ENCODE measurements around the gene LSM2. TPM values are rescaled to one million over a fixed set of nuclear protein-coding genes. Genes with fewer than 3 reads are reported as not detected.

LSM2 gene
- total and polyA plus RNA-seq, 7 experiments from 2014 or later = 22.9 to 94.5 (median 31.1) TPM

DNA sequence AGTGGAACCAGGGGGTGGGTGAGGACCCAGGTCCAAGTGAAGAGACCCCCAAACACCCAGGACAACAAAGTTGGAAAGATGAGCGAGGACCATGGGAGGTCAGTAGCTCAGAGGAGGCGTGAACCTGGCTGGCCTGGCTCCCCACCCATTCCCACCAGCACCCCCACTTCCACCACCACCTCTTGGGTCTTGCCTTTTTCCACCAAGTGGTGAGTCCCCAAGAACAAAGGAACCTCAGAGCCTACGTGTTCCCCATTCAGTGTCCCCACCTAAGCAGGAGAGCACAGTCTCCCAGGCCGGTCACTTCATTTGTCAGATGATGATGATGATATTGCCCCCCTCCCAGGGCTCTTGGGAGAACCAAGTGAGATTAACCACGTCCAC, 29.1 kb downstream of the LSM2 start:
- Histone ChIP-seq H3K27me3 (ENCODE audit: control insufficient read depth in 2 of 2, insufficient read depth in 2 of 2, low read length in 2 of 2) (no peaks in the 10 kb centered on the region), H3K36me3 (ENCODE audit: control insufficient read depth in 2 of 3, insufficient read depth in 3 of 3, low read length in 3 of 3) (peaks cover 0 to 49% (median 4%) of the 10 kb centered on the region in 3 experiments), H3K4me3 (ENCODE audit: low read length) (no peak overlapping the region), H3K27ac (ENCODE audit: low read depth, low read length) (no peak overlapping the region), H3K9me3 (ENCODE audit: control insufficient read depth in 2 of 3, low read length in 3 of 3) (no peaks in the 10 kb centered on the region), H3K4me1 (ENCODE audit: control insufficient read depth in 2 of 2, insufficient read depth in 2 of 2, low read length in 2 of 2) (peaks cover 24 to 25% of the 10 kb centered on the region in 2 donors)
- H3K4me3 Mint-ChIP-seq = peak overlapping the region in 1 of 10 donors; percentile 65
- peak overlapping the region in 1 of 9 donors; percentile 83 for H3K27ac Mint-ChIP-seq
- CTCF ChIA-PET = interaction anchor here (0.6 to 1.3 kb wide), 3 partner anchors 14 to 1194 kb away, joined by 3 to 4 read pairs (median 3); no protein-coding TSS in a partner anchor
- H3K27me3 Mint-ChIP-seq = no peaks in the 10 kb centered on the region
- no peaks in the 10 kb centered on the region for H3K9me3 Mint-ChIP-seq
- POLR2A ChIA-PET = interaction anchor here (0.6 to 1.1 kb wide), 2 partner anchors 37 to 182 kb away, joined by 3 read pairs; no protein-coding TSS in a partner anchor
- DNase-seq (no peak), ATAC-seq (no peak)
- peaks cover 0 to 26% (median 3%) of the 10 kb centered on the region in 5 donors for H3K36me3 Mint-ChIP-seq
- peaks cover 5 to 31% (median 28%) of the 10 kb centered on the region in 7 donors for H3K4me1 Mint-ChIP-seq
- intact Hi-C loops (cut with micrococcal nuclease) = loop anchor here in 1 of 2 donors (2.0 kb wide), 1 partner anchor 39 kb away; no protein-coding TSS in a partner anchor

DNA sequence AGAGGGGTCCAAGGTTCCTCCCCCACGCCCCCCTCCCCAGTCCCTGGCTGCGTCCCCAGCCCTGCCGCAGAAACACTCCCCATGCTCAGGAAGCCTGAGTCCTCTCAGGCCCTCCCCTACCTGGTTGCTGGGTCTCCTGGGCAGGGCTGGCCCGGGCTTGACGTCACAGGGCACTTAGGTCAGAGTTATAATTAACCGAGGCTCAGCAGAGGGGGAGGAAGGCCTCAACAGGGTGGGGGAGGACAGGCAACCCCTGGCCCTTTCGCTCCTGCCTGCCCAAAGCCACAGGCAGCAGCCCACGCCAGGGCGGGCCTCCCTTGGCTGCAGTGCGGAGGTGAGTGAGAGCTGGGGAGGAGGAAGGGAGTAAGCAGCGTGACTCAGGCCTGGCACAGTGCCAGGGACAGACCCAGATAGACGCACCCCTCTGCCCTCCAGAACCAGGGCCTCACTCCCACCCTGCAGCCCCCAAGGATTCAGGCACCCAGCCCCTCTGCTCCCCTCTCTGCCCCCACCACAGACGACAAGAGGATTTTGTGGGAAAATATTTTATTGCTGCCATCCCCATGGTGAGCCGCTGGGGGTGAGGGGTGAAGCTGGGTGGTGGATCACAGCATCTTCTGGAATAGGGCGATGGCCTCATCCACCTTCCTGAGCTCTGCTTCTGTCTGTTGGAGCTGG, 29.6 kb downstream of the LSM2 start, which contains the start of gene VWA7:
TSS of gene VWA7 (minus strand) at position 340 of the 678 bp plus-strand sequence. CDS start 549 bp downstream, outside the sequence.
- ChIA-PET POLR2A (interaction anchor here (1.1 kb wide), 1 partner anchor 37 kb away, joined by 3 read pairs; no protein-coding TSS in a partner anchor), CTCF (interaction anchor here (0.6 to 1.3 kb wide), 4 partner anchors 14 to 1195 kb away, joined by 3 to 4 read pairs (median 4); no protein-coding TSS in a partner anchor)
- intact Hi-C loops (cut with micrococcal nuclease) = loop anchor here in 1 of 2 donors (2.0 kb wide), 1 partner anchor 38 kb away; no protein-coding TSS in a partner anchor
- no peaks in the 10 kb centered on the region for H3K9me3 ChIP-seq (ENCODE audit: control insufficient read depth in 2 of 3, low read length in 3 of 3)
- peaks cover 0 to 44% (median 4%) of the 10 kb centered on the region in 3 experiments for H3K36me3 ChIP-seq (ENCODE audit: control insufficient read depth in 2 of 3, insufficient read depth in 3 of 3, low read length in 3 of 3)
- peak within 1 kb of the TSS in 1 of 9 donors; percentile 83 for H3K27ac Mint-ChIP-seq
- H3K4me1 ChIP-seq (ENCODE audit: control insufficient read depth in 2 of 2, insufficient read depth in 2 of 2, low read length in 2 of 2) = peaks cover 27% of the 10 kb centered on the region in 2 donors
- peaks cover 0 to 22% (median 2%) of the 10 kb centered on the region in 5 donors for H3K36me3 Mint-ChIP-seq
- peaks cover 5 to 36% (median 33%) of the 10 kb centered on the region in 7 donors for H3K4me1 Mint-ChIP-seq
- H3K4me3 ChIP-seq (ENCODE audit: low read length) = peak within 1 kb of the TSS; percentile 24
- no peaks in the 10 kb centered on the region for H3K27me3 ChIP-seq (ENCODE audit: control insufficient read depth in 2 of 2, insufficient read depth in 2 of 2, low read length in 2 of 2)
- DNase-seq = peak in 5 of 9 donors; percentile 23 to 84 (median 32)
- H3K4me3 Mint-ChIP-seq = peak within 1 kb of the TSS in 3 of 10 donors; percentile 57 to 65 (median 63)
- peak; percentile 80 for ATAC-seq
- no peaks in the 10 kb centered on the region for H3K9me3 Mint-ChIP-seq
- no peaks in the 10 kb centered on the region for H3K27me3 Mint-ChIP-seq
- H3K27ac ChIP-seq (ENCODE audit: low read depth, low read length) = no peak within 1 kb of the TSS

DNA sequence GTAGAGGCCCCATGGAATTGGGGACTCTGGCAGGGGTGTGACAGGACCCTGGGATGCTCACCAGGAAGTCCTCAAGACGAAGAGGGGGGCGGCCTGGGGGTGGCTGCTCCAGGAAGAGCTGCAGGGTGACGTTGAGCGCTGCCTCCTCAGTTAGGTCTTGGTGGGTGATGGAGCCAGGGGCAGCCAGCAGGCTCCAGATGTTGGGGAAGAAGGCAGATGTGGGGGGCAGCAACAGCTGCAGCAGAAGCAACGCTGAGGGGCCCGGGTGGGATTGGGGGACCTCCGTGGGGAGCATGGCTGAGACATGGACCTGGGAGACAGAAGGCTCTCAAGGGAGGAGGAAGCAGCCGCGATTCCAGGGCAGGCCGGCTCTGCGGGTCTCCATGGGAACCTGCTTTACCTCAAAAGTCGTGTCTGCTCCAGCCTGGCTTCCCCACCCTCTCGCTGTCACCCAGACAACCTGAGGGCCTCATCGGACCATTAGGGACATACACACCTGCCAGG, 30.2 kb downstream of the LSM2 start:
- no peaks in the 10 kb centered on the region for H3K27me3 Mint-ChIP-seq
- H3K4me1 Mint-ChIP-seq = peaks cover 5 to 41% (median 36%) of the 10 kb centered on the region in 7 donors
- H3K4me3 Mint-ChIP-seq = peak overlapping the region in 3 of 10 donors; percentile 42 to 65 (median 63)
- H3K36me3 Mint-ChIP-seq = peaks cover 0 to 22% (median 2%) of the 10 kb centered on the region in 5 donors
- H3K9me3 ChIP-seq (ENCODE audit: control insufficient read depth in 2 of 3, low read length in 3 of 3) = no peaks in the 10 kb centered on the region
- H3K9me3 Mint-ChIP-seq = no peaks in the 10 kb centered on the region
- H3K4me1 ChIP-seq (ENCODE audit: control insufficient read depth in 2 of 2, insufficient read depth in 2 of 2, low read length in 2 of 2) = peaks cover 31 to 32% of the 10 kb centered on the region in 2 donors
- ChIA-PET CTCF (interaction anchor here (1.1 kb wide), 1 partner anchor 41 kb away, joined by 4 read pairs; no protein-coding TSS in a partner anchor), POLR2A (interaction anchor here (0.5 kb wide), 1 partner anchor 13 kb away, joined by 3 read pairs; no protein-coding TSS in a partner anchor)
- peaks cover 0 to 38% (median 4%) of the 10 kb centered on the region in 3 experiments for H3K36me3 ChIP-seq (ENCODE audit: control insufficient read depth in 2 of 3, insufficient read depth in 3 of 3, low read length in 3 of 3)
- ATAC-seq (peak; percentile 5), DNase-seq (no peak)
- H3K4me3 ChIP-seq (ENCODE audit: low read length) = peak overlapping the region; percentile 24
- no peak overlapping the region for H3K27ac ChIP-seq (ENCODE audit: low read depth, low read length)
- H3K27me3 ChIP-seq (ENCODE audit: control insufficient read depth in 2 of 2, insufficient read depth in 2 of 2, low read length in 2 of 2) = no peaks in the 10 kb centered on the region
- peak overlapping the region in 1 of 9 donors; percentile 83 for H3K27ac Mint-ChIP-seq
- intact Hi-C loops (cut with micrococcal nuclease) = loop anchor here in 1 of 2 donors (2.0 kb wide), 1 partner anchor 38 kb away; no protein-coding TSS in a partner anchor

- no peak overlapping the region for H3K4me3 ChIP-seq (ENCODE audit: low read length)
- no peaks in the 10 kb centered on the region for H3K27me3 ChIP-seq (ENCODE audit: control insufficient read depth in 2 of 2, insufficient read depth in 2 of 2, low read length in 2 of 2)
- H3K9me3 Mint-ChIP-seq = peaks cover 0 to 4% (median 0%) of the 10 kb centered on the region in 11 donors
- H3K27ac ChIP-seq (ENCODE audit: low read depth, low read length) = no peak overlapping the region
- no peaks in the 10 kb centered on the region for H3K9me3 ChIP-seq (ENCODE audit: control insufficient read depth in 2 of 3, low read length in 3 of 3)
- POLR2A ChIA-PET = interaction anchor here (0.5 kb wide), 1 partner anchor 12 kb away, joined by 3 read pairs; no protein-coding TSS in a partner anchor
- H3K4me3 Mint-ChIP-seq = peak overlapping the region in 4 of 10 donors; percentile 42 to 65 (median 52)
- CTCF ChIA-PET = interaction anchor here (1.2 kb wide), 1 partner anchor 11 kb away, joined by 3 read pairs; no protein-coding TSS in a partner anchor
- no peak for DNase-seq
- no peaks in the 10 kb centered on the region for H3K27me3 Mint-ChIP-seq
- H3K27ac Mint-ChIP-seq = peak overlapping the region in 3 of 9 donors; percentile 5 to 83 (median 51)
- H3K36me3 ChIP-seq (ENCODE audit: control insufficient read depth in 2 of 3, insufficient read depth in 3 of 3, low read length in 3 of 3) = peaks cover 0 to 31% (median 4%) of the 10 kb centered on the region in 3 experiments
- H3K4me1 ChIP-seq (ENCODE audit: control insufficient read depth in 2 of 2, insufficient read depth in 2 of 2, low read length in 2 of 2) = peaks cover 37 to 38% of the 10 kb centered on the region in 2 donors
- H3K4me1 Mint-ChIP-seq = peaks cover 5 to 48% (median 43%) of the 10 kb centered on the region in 7 donors
- peaks cover 0 to 18% (median 4%) of the 10 kb centered on the region in 5 donors for H3K36me3 Mint-ChIP-seq
- intact Hi-C loops (cut with micrococcal nuclease) = loop anchor here in 1 of 2 donors (2.0 kb wide), 1 partner anchor 37 kb away; no protein-coding TSS in a partner anchor
- ATAC-seq = no peak
Measured at GRCh38 chr6:31775633-31776484, 30.9 kb downstream of the LSM2 start.

GRCh38 chr6:31775184-31775583, 31.6 kb downstream of the LSM2 start:
- intact Hi-C loops (cut with micrococcal nuclease) = no loop called here
- Mint-ChIP-seq H3K9me3 (peaks cover 0 to 4% (median 0%) of the 10 kb centered on the region in 11 donors), H3K4me3 (peak overlapping the region in 1 of 10 donors; percentile 14), H3K36me3 (peaks cover 0 to 13% (median 1%) of the 10 kb centered on the region in 5 donors), H3K27me3 (no peaks in the 10 kb centered on the region), H3K4me1 (peaks cover 5 to 49% (median 46%) of the 10 kb centered on the region in 7 donors), H3K27ac (peak overlapping the region in 1 of 9 donors; percentile 77)
- Histone ChIP-seq H3K4me1 (ENCODE audit: control insufficient read depth in 2 of 2, insufficient read depth in 2 of 2, low read length in 2 of 2) (peaks cover 37 to 41% of the 10 kb centered on the region in 2 donors), H3K9me3 (ENCODE audit: control insufficient read depth in 2 of 3, low read length in 3 of 3) (no peaks in the 10 kb centered on the region), H3K36me3 (ENCODE audit: control insufficient read depth in 2 of 3, insufficient read depth in 3 of 3, low read length in 3 of 3) (peaks cover 0 to 25% (median 4%) of the 10 kb centered on the region in 3 experiments), H3K4me3 (ENCODE audit: low read length) (no peak overlapping the region), H3K27me3 (ENCODE audit: control insufficient read depth in 2 of 2, insufficient read depth in 2 of 2, low read length in 2 of 2) (no peaks in the 10 kb centered on the region), H3K27ac (ENCODE audit: low read depth, low read length) (no peak overlapping the region)
- CTCF ChIA-PET = interaction anchor here (1.2 to 2.1 kb wide), 2 partner anchors 11 to 45 kb away, joined by 3 to 9 read pairs; no protein-coding TSS in a partner anchor
- DNase-seq (no peak), ATAC-seq (no peak)
- POLR2A ChIA-PET = no interaction called here
